DMS53 treated with DMSO at 0.1 percent for 48 hours (cell line): ENCODE measurements around the gene GALNT14.
"Not testable (repeated sequence)": the region's sequence is repeated elsewhere in the genome, so short reads cannot be mapped to it uniquely, and the experiment has no call there.

Experiments used
- DNase-seq: peaks from one replicate; lab custom pipeline; 2025; ENCODE audit not compliant: unreplicated experiment; lab: John Stamatoyannopoulos, UW

GALNT14 gene, protein sequence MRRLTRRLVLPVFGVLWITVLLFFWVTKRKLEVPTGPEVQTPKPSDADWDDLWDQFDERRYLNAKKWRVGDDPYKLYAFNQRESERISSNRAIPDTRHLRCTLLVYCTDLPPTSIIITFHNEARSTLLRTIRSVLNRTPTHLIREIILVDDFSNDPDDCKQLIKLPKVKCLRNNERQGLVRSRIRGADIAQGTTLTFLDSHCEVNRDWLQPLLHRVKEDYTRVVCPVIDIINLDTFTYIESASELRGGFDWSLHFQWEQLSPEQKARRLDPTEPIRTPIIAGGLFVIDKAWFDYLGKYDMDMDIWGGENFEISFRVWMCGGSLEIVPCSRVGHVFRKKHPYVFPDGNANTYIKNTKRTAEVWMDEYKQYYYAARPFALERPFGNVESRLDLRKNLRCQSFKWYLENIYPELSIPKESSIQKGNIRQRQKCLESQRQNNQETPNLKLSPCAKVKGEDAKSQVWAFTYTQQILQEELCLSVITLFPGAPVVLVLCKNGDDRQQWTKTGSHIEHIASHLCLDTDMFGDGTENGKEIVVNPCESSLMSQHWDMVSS

DNA sequence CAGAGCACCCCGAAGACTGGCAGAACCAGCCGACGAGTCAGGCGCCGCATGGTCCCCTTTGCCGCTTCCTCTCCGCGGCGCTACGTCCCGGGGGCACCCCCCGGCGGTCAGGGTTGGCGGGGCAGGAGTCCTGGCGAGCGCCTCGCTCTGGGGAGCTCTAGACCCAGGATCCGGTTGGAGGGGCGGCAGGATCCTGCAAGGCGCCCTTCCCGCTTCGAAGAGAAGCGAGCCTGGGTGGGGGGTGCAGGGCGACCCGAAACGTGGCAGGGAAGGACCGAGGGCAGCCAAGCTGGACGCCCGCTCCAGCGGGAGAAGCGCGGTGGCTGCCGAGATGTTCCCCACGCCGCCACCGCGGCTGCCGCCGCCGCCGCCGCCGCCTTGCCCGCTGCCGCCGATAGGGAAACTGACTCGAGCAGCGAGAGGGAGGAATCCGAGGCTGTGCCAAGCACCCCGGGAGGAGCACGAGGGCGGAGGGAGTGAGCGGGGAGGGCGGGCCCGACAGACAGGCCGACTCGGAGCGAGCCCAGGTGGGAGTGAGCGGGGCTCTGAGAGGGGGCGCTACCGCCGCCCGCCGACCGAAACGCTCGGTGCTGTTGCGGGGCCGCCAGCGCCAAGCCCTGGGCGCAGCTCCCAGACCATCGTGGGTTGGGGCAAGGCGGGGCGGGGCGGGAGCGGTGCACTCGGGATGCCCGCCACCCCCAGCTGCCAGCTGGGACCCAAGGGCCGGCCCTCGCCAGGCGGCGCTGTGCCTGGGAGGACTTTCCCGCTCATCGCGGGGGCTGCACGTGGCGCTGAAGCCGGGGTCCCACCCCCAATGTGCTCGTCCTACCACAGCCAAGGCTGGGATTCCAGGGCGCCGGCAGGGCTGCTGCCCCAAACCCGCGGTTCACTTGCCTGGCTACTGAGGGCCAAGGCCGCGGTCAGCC, at the start of gene GALNT14:
GALNT14 (minus strand) TSS at position 404 of the 926 bp plus-strand sequence; CDS start at position 50, 354 bp downstream.
- DNase-seq, result peak; percentile 42

DNA sequence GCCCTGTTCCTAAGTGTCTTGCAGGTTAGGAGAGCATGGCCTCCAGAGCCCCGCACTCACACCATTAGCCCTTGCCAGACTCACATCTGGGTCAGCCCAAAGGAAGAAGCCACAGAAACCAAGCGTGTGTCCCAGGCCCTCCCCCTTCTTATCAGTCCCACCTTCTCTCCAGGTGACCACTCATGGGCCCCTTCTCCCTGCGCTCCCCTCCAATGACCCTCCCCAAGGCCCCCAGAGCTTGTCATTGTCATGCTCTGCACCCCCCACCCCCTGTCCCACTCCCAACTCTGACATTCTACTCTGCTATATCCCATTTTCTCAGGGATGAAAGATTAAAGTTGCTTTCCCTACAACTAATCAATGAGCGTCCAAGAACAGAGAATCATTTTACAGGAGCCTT, 48.9 kb upstream of the GALNT14 start:
- DNase-seq, result no peak

GRCh38 chr2:31183973-31184372, 45.7 kb upstream of the GALNT14 start:
- not testable (repeated sequence) for DNase-seq

DNA sequence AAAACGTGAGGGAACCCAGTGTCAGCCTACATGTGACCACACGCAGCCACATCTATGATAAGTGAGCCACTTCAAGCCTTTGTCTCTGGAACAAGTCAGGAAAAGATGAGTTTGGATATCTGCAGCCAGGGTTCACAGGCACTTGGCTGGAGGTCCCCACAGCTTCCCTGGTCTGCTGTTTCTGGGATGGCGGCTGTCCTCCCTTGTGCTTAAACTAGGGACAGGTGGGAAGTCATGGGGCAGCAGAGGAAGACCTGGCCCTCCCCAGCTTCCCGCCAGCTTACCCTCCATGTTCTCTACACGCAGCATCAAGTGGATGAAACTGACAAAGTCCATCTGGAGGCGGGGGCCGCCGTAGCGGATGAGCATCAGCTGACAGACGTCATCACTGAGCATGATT, 38.5 kb upstream of the GALNT14 start:
- DNase-seq, result no peak

GRCh38 chr2:31171142-31171541, 32.9 kb upstream of the GALNT14 start:
- DNase-seq, result no peak

DNA sequence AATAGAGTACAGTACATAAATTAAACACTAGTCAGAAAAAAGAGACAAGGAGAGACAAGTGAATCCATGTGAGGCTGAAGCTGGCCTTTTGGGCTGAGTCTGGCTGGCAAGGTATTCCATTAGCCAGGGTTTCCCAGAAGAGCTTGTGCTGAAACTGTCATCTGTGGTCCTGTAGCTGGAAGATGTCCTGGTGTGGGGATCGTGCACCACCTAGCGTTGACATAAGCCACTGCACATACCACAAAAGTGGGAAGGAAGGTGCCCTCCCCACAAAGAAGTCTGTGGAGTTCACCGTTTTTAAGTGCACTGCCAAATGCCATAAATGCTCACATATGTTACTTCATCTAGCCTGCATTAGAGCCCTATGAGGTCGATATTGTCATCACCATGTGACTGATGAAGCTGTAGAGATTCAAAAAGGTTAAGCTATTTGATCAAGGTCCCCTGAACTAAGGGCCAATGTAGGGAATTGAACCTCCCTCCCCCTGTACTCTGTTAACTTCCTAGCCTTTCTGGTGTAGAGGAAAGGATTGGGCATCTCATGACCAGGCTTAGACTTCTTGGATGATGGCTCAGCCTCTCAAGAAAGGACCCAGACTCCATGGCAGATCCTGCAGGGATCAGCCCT, 31.9 kb upstream of the GALNT14 start:
- peak; percentile 61 for DNase-seq

DNA sequence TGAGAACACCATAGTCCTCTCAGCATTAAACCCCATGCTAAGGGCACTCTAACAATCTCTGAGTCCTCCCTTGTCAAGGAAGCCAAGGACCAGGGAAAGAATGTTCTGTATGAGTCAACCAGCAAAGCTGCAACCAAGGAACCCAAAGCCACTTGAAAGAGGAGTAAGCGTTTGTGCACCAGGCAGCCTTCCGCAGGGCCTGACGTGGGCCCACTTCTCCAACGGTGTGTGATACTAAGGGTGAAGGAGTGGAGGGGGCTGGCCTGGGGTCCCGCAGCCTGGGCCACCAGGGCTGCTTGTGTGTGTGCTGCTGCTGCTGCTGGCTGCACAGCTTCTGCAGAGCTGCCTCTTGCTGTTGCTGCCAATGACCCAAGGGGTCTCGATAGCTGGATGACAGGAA, 30.1 kb upstream of the GALNT14 start:
- no peak for DNase-seq

- DNase-seq, result no peak
Observed at GRCh38 chr2:31166925-31167324, 28.7 kb upstream of the GALNT14 start.

- DNase-seq, result no peak
Observed at GRCh38 chr2:31163011-31163539, 24.8 kb upstream of the GALNT14 start.

- DNase-seq, result no peak
Observed at GRCh38 chr2:31161637-31162036, 23.4 kb upstream of the GALNT14 start.

GRCh38 chr2:31151501-31151900, 13.3 kb upstream of the GALNT14 start:
- no peak for DNase-seq

GRCh38 chr2:31150120-31150670, 12.0 kb upstream of the GALNT14 start:
- no peak for DNase-seq

GRCh38 chr2:31148514-31148913, 10.3 kb upstream of the GALNT14 start:
- no peak for DNase-seq

DNA sequence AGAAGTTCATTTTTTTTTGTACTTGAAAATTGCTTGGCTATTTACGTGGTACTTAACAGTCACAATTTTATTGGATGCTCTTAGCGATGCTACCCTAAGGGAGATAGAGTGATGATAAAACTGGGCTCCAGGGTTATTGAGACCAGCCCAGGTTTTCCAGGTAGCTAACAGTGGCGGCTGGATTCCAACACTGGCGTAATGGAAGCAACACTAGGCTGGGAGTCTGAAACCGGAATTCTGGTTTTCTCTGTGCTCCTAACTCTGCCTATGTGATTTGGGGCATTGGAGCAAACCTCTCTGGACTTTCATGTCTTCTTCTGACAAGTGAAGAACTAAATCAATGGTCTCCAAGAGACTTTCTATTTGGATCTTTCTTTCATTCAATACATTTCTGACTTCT, 9.4 kb upstream of the GALNT14 start:
- no peak for DNase-seq

GRCh38 chr2:31142110-31142509, 3.9 kb upstream of the GALNT14 start:
- DNase-seq, result no peak

DNA sequence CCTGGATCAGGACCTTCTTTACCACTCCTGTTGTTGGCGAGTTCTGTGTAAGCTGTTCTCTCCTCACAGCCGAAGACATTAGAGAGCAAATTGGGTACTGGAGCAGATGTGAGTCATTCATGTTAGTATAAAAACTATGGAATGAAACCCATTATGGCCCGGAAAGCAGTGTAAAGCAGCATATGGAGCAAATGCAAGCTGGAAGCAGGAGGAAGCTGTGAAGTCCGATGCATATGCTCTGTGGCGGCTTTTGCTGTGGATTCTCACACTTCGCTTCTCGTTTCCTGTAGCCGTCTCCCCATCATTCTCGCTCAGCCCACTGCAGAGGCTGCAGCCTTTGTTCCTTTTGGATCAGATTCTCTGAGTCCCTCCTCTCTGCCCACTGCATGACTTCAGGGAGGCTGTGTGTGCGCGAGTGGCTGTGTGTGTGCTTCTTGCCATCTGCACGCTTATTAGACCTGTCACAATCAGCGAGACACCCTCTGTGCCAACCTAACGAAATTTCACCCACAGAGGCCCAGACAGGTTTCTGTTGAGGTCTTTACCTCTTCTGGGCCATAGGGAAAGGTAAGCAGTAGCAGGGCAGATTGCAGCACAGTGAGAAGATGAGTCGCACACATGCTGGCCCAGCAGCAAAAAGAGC, 3.3 kb upstream of the GALNT14 start:
- DNase-seq, result no peak

DNA sequence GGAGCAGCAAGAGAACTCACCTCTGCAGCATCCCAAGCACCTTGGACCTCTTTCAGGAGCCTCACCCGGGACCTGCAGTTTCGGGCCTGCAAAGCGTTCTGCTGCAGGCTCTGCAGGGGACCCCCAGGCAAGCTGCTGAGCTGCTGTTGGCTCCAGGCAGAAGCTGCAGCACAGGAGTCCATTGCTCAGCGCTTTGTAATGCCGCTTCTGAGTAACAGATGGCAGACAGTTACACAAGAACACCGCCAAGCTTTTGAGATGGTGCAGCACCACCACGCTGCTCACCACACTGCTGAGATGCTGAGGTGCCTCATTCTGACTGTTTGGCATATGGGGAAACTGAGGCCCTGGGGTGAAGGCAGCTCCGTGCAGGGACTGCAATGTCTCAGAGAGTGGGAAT, 1.9 kb upstream of the GALNT14 start:
- DNase-seq, result no peak

- no peak for DNase-seq
Observed at GRCh38 chr2:31139671-31140070, 1.4 kb upstream of the GALNT14 start.

- no peak for DNase-seq
Observed at GRCh38 chr2:31137211-31138036, 816 bp downstream of the GALNT14 start.
